HG03439 (cell line): ENCODE data around the gene NIM1K.
"Not testable (repeated sequence)": the region's sequence is repeated elsewhere in the genome, so short reads cannot be mapped to it uniquely, and the experiment has no call there.

Experiments
- ATAC-seq: cut with Tn5 transposase; IDR thresholded peaks from one replicate; pipeline ENCODE4 v1.9.1; 2021; ENCODE audit warnings: mild to moderate bottlenecking, moderate library complexity; ENCODE audit not compliant: unreplicated experiment

NIM1K gene

DNA sequence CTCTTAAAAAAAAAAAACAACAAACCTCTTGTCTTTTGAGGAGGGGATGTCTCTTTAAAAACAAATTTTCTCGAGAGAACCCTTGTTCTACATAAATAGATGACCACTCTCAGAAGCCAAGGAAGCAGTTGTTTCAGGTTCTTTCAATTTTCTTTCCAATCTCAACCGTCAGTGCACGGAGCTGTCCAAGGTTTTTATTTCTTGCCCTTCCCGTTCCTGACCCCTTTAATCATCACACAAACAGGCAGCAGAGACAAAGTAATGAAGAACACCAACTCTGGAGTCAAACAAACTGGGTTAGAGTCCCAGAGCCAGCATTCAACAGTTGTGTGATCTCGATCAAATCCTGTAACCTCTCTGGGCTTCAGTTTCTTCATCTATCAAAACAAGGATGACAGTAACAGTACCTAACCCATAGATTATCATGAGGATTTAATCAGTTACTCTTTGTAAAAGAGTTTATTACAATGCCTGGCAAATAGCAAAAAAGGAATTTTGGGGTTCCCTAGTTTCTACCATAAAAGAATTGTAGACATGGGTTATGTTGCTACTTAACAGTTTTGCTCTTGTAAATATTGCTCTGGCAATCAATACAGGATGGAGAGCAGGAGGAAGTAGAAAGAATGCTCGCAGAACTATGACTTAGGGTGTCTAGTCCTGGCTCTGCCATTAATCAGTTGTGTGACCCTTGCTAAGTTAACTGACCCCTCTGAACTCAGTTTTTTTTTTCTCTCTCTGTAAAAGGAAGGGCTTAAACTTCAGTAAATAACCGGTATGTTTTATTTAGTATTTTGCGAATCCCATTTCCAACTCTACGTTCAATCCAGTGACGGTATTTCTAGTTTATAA is 1.0 kb upstream of the NIM1K start:
- no peak for ATAC-seq

DNA sequence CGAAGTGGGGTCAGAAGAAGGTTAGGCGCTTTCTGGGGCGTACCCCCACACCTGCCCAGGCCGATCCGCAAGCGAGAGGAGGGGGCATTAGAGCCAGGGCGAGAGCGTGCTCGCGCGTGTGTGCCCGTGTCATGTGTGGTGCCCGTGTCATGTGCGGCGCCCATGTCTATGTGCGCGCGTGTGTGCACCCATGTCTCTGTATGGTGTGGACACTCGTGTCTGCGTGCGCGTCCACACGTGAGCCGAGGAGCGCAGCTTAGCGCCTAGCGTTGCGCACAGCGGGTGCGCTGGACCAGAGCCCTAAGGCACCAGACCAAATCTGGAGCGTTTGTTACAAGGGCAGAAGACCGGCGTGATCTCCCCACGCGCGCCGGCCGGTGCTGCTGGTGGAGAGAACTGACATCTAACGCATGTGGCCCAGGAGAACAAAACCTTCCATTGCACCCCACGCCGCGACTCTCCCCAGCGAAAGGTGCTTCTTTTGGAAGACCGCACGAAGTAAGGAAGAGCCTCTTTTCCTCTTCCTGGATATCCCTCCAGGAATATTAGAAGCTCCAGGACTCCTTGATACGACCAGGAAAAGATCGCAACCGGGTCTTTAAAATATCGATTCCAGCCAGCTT is 644 bp downstream of the NIM1K start:
- ATAC-seq: peak; percentile 32

DNA sequence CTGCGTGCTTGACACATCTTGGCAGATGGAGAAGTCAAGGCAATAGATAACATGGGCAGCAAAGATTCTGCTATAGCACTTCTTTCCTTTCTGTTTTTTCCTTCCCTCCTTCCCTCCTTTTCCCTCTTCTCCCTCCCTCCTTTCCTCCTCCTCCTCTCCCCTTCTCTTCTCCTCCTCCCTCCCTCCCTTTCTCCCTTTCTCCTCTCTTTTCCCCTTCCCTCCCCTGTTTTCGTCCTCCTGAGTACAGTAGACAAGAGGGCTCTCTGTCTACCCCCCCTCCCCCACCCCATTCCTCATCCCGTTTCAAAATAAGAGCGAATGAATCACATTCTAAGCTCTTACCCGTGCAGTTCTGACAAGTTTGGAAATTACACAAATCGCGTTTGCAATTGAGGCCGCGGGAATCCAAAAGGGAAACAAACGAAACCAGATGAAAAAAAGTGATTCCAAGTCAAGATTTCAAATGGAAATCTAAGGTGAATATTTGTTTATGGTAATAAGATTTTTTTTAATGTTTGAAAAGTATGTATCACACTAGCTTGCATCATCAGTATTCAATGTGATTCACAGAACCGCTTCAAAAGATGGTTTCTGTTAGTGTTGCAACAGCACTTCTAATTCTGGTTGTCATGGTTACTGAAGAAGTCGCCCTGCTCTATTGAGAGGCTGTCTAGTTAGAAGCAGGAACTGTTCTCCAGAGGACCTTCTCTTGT is 1.3 kb downstream of the NIM1K start:
- peak; percentile 45 for ATAC-seq

DNA sequence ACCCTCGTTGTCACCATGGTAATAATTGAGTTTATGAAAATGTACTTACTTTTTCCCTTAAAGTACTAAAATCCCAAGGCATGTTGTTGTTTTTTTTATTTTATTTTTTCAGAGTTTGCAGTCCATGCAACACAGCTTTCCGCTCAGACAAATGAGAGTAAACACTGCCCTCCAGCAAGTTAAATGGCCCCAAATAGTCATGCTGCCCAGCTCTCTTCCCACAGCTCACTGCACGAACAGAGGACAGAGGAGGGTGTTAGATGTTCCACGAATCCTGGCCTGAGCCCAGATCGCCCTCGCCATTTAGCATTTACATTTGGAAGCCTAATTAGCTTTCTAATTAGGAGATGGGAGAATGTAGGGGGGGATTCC is 1.9 kb downstream of the NIM1K start:
- no peak for ATAC-seq

DNA sequence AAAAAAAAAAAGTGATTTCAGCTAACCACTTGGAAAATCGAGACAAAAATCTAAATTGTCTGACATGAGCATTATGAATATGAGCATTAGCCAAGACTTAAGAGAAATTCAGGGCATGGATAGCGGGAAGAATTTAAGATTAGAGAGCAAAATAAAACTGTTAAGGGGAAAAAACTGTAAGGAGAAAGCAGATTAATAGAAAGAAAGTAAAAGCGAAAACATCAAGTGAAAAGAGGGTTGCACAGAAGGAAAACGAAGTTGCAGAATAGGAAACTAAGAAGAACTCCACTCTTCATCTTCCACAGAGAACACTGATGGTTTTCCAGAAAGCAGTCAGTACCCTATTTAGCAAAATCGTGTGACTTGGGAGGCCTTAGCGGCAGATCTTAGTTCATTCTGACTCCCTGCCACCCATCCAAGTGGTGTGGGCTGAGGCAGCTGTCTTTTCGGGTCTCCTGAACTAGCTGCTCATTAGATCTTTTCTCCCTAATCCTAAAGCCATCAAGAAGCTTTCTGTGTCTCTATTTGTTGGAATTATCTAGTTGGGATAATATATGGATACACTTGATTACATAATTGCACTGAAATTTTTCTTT is 3.7 kb downstream of the NIM1K start:
- no peak for ATAC-seq

DNA sequence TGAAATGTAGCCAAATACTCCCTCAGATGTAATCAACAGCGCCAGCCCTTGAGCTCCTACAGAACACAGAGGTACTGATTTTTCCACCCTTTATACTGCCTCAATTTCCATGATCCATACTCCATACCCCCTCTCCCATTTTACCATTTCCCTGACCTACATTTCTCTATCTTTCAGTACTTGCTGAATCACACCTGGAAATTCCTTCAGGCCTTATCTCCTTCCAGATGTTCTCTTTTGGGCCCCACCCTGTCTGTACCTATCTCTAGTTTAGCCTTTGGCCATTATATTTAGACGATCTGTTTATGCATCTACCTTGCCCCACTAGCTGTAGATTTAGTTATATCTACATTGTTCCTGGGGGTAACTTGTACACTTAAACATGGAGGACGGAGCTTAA is 5.5 kb downstream of the NIM1K start:
- ATAC-seq: no peak

DNA sequence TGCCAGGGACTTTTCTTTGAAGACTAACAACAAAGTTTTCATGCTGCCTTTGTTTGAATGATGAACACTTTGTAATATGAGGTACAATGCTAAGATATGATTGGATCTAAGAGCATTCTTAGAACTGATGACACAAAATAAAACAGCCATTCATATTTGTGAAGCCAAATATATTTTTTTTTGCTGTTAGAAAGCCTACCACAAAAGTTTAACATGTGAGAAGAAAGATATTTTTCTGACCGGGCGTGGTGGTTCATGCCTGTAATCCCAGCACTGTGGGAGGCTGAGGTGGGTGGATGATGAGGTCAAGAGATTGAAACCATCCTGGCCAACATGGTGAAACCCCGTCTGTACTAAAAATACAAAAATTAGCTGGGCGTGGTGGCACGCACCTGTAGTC is 9.4 kb downstream of the NIM1K start:
- ATAC-seq: not testable (repeated sequence)

DNA sequence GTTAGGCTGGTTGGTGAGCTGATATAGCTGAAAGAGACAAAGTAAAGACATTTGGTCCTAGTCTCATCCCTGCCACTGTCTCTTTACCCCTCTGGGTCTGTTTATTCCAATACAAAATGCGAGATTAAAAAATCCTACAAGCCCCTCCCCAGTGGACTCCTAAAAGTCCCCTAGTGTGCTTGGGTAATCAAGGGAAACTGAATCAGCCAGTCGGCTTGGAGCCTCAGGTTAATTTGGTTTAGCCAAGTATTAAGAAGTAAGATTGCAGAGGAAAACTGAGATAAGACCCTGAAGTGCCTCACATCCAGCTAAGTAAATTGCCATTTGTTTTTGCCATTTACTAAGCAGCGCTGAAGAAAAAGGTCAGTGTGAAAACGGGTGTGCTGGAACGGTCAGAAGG is 10.4 kb downstream of the NIM1K start:
- ATAC-seq: no peak

DNA sequence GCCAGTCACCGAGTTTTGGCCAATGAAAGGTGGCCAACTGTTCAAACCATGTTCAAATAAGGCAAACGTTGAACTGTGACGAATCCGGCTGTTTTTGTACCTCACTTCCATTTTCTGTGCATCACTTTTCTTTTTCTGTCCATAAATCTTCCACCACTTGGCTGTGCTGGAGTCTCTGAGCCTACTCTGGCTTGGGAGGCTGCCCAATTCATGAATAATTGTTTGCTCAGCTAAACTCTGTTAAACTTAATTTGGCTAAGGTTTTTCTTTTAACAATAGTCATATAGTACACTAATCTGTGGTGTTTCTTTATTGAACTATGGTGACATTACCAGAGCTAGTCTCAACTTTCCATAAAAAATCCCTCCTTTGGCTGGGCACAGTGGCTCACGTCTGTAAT is 11.3 kb downstream of the NIM1K start:
- no peak for ATAC-seq

DNA sequence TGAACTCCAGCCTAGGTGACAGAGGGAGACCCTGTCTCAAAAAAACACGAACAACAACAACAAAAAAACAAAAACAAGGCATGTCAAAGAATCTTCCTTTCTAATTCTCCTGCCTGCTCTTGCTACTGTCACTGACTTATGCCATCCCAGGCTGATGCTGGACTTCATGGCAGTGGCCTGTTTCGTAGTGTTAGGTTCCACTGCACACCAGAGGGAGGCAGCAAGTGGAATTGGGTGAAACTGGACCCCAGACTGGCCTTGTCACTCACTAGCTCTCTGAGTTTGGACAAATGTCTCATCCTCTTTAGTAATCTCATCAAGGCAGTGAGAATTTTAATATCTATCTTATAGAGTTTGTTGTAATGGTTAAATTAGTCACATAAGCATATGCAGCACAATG is 12.9 kb downstream of the NIM1K start:
- no peak for ATAC-seq

DNA sequence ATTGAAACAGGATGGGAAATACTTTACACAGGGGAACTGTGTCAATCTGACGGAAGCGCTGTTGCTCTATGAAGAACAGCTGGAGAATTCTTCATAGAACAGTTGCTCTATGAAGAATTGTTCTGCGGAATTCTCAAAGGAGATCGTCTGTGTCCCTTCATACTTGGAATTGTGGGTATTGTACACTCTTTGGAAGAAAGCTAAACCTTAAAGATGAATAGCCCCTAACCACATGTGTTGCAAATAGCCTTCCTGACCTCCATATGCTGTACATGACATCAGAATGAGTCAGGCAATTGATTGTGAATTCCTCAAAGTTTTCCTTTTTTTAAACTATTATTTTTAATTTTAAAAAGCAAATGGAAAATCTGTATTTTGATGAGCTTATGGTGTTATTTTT is 15.6 kb downstream of the NIM1K start:
- no peak for ATAC-seq

DNA sequence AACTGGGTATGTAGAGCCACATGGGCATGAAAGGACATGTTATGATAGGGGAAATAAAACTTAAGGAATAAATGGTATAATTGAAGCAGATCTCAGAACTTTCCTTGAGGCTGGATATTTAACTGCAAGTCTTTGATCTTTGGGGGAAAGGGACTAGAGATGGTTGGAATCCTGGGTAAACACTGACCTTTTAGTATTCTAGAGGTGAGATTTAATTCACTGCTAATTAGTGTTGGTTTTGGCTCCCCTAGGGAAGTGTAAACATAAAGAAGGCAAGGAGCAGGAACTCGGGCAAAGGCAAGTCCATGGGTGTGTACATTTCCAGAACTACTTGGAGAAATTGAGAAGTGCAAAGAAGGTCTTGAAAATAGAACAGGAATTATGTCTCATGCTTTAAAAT is 16.6 kb downstream of the NIM1K start:
- ATAC-seq: no peak

DNA sequence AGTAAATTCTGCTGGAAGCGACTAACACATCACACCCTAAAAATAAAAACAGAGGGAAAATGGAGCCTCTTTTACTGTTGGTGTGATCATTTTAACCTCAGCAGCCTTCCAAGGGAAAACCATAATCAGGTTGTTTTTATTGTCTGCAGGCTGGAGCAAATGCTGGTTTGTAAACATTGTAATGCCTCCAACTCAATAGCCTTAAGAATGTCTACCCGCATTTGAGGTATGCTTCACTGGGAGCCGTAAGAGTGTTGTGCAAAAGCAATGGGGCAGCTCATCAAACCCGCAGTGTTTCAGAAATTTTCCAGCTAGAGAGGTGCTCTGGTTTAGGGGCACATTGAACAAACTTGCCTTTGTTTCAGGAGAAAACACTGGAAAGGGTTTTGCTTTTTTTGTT is 17.0 kb downstream of the NIM1K start:
- ATAC-seq: no peak

DNA sequence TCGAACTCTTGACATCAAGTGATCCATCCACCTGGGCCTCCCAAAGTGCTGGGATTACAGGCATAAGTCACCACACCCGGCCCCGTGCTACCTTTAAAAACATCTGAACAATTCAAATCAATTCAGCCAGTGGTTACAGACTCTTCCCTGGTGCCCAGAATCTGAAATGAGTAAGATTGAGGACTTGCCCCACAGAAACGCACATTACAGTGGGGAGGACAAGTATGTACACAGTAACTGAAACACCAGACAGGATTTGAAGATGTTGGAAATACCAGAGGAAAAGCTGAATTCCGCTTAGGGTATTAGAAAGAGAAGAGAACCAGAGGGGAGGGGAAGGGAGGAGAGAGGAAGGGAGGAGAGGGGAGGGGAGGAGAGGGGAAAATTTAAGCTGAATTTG is 17.8 kb downstream of the NIM1K start:
- ATAC-seq: no peak

DNA sequence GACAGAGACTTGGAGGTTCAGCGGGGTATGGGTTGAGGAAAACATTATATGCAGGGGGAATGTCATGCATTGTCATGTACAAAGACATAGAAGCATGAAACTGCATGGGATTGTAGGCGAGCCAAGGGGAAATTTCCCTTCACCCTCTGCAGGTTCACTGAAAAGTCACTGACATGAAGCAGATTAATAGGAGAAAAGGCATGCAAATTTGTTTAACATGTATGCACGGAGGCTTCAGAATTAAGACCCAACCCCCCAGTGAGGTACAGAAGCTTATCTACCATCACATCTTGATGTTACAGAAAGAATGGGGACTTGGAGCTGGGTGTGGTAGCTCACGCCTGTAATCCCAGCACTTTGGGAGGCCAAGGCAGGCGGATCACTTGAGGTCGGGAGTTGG is 18.5 kb downstream of the NIM1K start:
- ATAC-seq: no peak

DNA sequence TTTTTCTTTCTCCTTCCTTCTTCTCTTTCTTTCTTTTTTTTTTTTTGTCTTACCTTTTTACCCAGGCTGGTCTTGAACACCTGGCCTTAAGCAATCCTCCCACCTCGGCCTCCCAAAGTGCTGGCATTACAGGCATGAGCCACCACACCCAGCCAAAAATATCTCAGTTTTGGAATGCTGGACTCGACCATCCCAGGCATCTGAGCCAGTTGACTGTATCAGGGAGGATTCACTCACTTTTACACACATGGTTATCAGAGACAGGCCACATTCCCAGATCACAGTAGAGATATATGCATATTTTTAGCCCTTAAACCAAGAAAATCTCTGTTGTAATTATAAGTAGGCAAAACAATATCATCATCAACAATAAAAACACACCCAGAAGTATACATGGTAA is 21.9 kb downstream of the NIM1K start:
- ATAC-seq: no peak

DNA sequence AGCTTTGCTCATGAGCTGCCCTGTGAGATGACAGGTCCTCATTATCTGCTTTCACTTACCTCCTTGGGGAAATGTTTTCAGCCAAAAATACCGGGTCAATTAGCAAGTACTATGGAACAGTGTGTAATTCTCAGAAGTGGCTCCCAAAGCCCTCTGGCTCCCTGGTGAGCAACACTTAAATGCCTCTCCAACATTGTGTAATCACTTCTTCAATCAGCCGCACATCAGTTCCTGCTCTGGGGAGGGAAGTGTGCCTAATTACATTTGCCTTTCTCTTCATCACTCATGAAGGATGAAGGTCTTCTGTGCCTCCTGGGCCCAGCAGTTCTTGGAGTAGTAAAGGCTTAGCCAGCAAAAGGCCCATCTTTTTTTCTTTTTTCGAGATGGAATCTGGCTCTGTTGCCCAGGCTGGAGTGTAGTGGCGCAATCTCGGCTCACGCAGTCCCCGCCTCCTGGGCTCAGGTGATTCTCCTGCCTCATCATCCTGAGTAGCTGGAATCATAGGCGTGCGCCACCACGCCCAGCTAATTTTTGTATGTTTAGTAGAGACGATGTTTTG is 23.1 kb downstream of the NIM1K start:
- no peak for ATAC-seq

DNA sequence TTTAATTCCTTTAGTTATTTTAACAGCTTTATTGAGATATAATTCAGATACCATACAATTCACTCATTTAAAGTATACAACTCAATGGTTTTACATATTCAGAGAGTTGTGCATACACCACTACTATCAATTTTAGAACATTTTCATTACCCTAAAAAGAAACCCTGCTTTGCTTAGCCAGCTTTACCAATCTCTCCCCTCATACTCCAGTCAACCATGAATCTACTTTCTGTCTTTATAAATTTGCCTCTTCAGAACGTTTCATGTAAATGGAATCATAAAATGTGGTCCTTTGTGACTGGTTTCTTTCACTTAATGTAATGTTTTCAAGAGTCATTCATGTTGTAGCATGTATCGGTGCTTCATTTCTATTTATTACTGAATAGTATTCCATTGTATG is 24.9 kb downstream of the NIM1K start:
- ATAC-seq: no peak

DNA sequence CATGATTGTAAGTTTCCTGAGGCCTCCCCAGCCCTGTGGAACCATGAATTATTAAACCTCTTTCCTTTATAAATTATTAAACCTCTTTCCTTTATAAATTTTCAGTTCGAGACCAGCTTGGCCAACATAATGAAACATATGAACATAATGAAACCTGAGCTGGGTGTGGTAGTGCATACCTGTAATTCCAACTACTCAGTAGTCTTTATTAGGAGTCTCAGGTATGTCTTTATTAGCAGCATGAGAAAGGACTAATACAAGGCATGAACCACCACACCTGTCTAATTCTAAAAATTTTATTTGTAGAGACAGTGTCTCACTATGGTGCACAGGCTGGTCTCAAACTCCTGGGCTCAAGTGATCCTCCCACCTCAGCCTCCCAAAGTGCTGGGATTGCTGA is 27.1 kb downstream of the NIM1K start:
- no peak for ATAC-seq

DNA sequence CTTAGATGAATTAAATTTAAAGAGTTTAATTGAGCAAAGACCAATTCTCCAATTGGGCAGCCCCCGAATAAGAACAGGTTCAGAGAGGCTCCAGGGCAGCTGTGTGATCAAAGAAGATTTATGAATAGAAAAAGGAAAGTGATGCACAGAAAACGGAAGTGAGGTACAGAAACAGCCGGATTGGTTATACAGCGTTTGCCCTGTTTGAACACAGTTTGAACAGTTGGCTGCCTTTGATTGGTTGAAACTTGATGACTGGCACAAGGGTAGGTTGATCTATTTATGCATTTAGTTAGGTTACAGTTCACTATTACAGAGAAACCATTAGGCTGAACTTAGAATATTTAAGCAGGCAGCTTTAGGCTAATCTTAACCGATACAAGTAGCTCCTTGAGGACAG is 29.5 kb downstream of the NIM1K start:
- ATAC-seq: no peak

DNA sequence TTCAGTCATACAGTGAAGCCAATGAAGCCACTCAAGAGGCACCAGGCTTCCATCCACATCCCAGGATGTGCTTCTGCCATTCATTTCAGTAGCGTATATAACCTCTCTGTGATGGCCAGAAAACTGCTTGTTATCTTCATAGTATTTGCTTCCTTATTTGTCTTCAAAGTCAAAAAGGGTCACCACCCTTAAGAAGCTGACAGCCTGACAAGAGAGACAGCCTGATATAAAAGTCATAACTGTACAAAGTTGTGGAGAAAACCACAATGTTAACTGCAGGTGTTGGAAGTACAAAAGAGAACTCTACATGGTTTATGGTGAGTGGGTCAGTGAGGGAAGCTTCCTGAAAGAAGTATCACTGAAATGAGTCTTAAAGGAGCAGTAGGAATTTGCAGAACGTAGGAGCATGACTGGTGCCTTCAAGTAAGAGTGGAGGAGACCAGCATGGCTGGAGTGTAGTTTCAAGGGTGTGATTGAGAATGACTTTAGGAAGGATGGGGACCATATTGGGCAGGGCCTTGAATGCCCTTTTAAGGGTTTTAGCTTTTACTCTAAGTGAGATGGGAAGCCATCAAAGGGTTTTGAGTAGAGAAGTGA is 33.7 kb downstream of the NIM1K start:
- ATAC-seq: no peak
